ENCODE measurements around the gene KRR1.

DNA sequence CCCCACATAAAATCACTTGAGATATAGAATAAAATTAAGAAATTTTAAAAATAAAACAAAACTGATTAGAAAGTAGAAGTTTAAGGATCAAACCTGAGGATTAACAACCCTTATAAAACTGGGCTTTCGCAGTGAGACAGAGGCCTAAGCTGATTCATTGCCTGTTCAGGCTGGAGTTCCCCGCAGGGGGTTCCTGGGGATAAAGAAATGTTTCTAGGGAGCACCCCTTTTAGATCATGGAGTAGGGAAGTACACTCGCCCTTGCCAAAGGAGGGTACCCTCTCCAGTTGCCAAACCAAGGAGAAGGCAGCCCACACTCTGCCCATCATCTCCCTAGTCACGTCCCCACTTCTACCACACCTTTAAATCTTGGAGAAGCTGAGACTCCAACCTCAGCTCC lies 24.1 kb downstream of the KRR1 start:
- TF ChIP-seq CTCF (IDR thresholded peaks at IDR 0.05): no peak
- no peak for TF ChIP-seq GABPA (IDR thresholded peaks at IDR 0.05; ENCODE audit: low read depth)
- TF ChIP-seq ELF1 (IDR thresholded peaks at IDR 0.05): no peak
- no peak for TF ChIP-seq EP300 (IDR thresholded peaks at IDR 0.05; ENCODE audit: borderline replicate concordance in 1 of 2, low read depth in 1 of 2, low read length in 1 of 2)
- TF ChIP-seq EZH2phosphoT487 (IDR thresholded peaks at IDR 0.05; ENCODE audit: borderline replicate concordance, low read depth): no peak
- TF ChIP-seq NRF1 (IDR thresholded peaks at IDR 0.05; ENCODE audit: low read depth, low read length): no peak
- no peak for TF ChIP-seq MXI1 (IDR thresholded peaks at IDR 0.05; ENCODE audit: low read depth, low read length)
- no peak for TF ChIP-seq JUND (IDR thresholded peaks at IDR 0.05)
- no peak for TF ChIP-seq RCOR1 (IDR thresholded peaks at IDR 0.05; ENCODE audit: low read length)
- no peak for TF ChIP-seq REST (IDR thresholded peaks at IDR 0.05; ENCODE audit: low read depth, low read length)

All from SK-N-SH (cell line).